GM19397 (cell line): Measurements from ENCODE around the gene UMPS.

Experiments used
- ATAC-seq: cut with Tn5 transposase; IDR thresholded peaks from one replicate; pipeline ENCODE4 v1.9.1; 2021; ENCODE audit warnings: mild to moderate bottlenecking, moderate library complexity; ENCODE audit not compliant: unreplicated experiment

The UMPS gene

DNA sequence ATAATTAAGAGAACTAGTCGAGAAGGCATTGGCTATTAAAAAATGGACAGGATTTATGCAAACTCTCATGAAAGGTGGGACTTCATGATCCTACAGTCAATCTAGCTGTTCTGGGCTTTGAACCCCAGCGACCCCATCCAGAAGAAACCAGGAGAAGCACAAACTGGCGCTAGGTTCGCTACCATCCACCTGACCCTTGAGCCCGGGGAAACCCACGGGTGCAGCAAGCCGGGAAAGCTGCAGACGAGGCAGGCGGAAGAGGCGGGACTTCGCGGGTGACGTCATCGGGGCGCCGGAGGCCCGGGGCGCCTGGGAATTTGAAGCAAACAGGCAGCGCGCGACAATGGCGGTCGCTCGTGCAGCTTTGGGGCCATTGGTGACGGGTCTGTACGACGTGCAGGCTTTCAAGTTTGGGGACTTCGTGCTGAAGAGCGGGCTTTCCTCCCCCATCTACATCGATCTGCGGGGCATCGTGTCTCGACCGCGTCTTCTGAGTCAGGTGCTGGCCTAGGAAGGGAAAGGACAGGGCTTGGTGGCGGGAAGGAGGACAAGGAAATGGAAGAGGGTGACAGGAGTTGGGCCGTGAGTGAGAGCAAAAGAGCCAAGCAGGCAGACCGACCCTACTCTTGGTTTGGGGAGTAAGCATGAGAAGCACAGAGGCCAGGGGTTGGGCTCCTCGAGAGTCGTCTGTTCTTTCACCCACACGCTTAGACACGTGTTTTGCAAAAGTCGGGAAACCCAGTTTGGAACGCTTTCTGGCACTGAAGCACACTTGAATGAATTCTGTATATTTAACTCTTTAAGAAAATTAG is at the start of gene UMPS:
Gene UMPS (plus strand): TSS at position 324 of the 812 bp plus-strand sequence. CDS start 20 bp downstream, at position 344.
- ATAC-seq = peak; percentile 100

DNA sequence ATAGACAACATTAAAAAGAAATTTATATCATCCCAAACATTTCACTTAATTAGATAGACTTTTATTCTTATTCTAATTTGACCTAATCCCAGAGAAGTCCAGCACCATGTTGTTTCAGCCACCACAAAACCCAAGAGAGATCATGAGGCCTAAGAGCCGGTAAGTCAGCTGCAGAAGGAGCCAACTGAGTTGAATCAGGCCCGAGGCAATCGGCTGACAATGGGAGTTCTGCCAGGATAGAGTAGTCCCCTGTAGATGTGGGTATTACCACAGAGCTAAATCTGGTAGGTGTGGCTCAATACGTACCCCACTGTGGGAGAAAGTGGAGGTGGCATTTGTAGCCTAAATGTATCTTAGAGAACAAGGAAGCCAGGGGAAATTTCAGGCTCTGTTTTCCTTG is 49.7 kb upstream of the UMPS start:
- ATAC-seq = no peak

DNA sequence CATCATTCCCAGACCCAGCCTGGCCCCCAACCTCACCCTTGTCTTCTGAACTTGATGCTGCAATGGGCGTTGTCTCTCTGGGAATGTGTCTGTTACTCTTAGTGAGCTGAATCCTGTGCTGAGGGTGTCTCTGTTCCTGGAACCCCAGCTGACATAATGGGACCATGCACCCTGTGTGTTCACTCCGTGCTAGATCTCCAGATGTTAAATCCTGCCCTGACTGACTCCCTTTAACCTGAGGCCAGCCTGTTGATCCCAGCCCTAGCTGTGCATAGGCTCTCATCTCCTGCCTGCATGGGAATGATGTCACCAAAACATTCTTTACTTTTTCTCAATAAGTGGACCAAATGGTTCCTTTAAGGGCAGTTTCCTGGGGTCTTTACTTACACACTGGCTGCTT is 48.0 kb upstream of the UMPS start:
- no peak for ATAC-seq

- ATAC-seq = no peak
These were observed 45.8 kb upstream of the UMPS start for GRCh38 chr3:124684459-124684858.

DNA sequence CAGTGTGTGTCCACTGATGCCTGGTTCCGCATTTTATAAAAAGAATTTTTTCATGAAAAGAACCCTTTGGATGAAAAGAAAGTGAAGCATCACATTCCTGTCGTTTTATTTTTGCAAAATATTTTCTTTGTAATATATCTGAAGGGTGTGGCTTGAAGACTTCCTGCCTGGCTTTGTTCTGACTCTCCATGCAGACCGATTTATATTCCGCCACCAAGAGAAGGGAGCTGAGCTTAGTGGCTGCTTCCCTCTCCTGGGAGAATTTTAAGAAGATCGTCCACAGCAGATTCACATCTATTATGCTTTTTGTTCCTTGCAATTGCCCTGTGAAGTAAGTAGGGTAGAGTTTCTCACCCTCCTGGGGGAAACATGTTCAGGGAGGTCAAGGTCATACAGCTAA is 45.2 kb upstream of the UMPS start:
- ATAC-seq = no peak

DNA sequence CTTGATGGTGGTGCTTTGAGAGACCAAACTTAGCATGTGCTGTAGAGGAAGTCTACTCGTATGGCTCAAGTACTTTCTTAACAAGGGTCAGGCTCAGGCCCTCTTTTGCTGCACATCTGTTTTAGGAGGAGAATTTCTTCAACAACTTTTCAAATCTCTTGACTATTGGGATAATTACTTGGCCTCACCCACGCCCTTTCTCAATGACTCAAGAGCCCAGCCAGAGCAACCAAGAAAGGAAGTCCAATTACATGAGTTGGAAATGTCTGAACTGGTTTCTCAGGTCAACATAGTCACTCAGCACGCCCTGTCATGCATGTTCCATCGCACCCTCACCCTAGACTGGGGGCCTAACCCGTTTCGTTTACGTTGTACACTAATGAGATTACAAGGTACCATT is 44.8 kb upstream of the UMPS start:
- no peak for ATAC-seq

DNA sequence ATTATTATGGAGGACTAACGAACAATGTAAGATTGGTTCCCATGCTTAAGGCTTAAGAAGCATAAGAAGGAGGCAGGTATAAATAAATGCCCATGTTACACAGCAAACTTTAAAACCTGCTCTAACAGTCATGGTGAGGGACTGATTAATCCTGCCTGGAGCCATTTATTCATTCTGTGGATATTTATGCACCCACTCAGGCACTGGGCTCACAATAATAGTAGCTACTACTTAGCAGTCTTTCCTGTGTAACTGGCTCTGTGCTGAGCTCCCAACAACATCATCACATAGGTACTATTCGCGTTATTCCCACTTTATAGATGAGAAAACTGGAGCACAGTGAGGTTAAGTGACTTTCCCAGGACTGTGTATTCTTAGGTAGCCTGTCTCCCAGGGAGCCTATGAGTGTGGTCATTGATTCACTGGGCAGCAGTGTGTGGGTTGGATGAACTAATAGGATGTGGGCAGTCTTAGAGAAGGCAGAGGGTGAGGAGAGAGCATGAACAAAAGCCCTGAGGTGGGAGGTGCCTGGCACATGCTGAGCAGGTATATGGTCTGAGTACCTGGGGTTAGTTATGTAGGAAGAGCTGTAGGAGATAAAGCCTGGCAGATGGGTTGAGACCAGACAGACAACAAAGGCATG is 44.1 kb upstream of the UMPS start:
- no peak for ATAC-seq

GRCh38 chr3:124688581-124689454 is 41.4 kb upstream of the UMPS start:
- ATAC-seq = no peak

- ATAC-seq = no peak
These were observed 38.7 kb upstream of the UMPS start for GRCh38 chr3:124691599-124691998.

- no peak for ATAC-seq
These were observed 35.8 kb upstream of the UMPS start for GRCh38 chr3:124694486-124694885.

DNA sequence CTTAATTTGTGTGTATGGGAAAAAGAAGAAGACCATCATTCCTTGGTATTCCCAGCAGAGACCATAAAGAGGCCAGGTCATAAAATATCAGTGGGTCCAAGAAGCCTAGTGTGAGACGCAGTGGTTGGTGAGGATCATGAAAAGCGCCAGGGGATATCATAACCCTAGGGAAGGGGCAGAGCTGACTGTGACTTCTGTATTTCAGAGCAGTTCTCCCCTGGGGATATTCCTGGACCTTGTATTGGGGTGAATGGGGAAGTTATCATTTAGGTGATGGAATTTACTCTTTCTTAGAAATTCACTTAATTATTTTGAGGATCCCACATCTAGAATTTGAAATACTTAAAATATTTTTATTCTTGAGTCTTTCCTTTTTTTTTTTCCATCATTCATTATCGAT is 34.9 kb upstream of the UMPS start:
- no peak for ATAC-seq

- ATAC-seq = no peak
These were observed 34.2 kb upstream of the UMPS start for GRCh38 chr3:124696006-124696405.

DNA sequence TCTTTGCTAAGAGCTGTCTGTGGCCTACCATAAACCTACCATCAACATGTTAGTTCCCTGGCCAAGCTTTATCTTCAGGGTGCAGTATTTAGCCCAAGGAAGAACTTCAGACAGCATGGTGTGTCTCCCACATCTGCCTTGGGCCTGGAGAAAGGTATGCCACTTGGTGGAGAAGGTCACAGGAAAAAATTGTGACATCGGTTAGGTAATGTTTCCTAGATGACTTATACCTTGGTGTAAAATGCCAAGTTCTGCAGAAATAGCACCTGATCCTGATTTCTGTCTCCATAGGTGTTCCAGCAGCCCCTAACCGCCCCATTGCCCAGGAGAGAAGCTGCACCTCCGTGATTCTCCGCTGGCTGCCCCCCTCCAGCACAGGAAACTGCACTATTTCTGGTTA is 33.0 kb upstream of the UMPS start:
- no peak for ATAC-seq

DNA sequence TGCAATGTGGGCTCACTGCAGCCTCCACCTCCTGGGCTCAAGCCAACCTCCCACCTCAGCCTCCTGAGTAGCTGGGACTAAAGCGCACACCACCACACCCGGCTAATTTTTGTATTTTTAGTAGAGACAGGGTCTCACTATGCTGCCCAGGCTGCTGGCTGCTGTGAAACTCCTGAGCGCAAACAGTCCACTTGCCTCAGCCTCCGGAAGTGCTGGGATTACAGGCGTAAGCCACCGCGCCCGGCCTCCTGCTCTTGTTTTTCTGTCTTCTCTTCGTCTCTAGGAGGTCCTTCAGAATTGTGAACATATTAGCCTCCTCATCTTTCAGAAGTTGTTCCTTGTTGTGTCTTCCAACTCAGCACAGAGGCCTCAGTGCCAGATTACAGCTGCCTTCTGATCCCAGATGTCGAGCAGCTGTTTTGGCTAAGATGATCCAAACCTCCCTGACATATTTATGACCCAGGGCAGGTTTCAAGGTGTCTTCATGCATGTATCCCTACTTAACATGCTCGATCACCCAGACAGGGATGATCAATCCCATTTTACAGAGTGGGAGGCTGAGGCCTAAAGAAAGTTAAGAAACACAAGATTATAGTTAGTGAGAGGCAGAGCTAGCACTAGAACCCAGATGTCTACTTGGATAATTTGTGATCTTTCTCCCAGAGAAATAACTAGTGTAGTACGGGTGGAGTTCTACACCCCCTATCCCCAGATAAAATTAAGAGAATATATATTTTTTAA is 32.1 kb upstream of the UMPS start:
- ATAC-seq = no peak

GRCh38 chr3:124699051-124699450 is 31.2 kb upstream of the UMPS start:
- ATAC-seq = no peak

DNA sequence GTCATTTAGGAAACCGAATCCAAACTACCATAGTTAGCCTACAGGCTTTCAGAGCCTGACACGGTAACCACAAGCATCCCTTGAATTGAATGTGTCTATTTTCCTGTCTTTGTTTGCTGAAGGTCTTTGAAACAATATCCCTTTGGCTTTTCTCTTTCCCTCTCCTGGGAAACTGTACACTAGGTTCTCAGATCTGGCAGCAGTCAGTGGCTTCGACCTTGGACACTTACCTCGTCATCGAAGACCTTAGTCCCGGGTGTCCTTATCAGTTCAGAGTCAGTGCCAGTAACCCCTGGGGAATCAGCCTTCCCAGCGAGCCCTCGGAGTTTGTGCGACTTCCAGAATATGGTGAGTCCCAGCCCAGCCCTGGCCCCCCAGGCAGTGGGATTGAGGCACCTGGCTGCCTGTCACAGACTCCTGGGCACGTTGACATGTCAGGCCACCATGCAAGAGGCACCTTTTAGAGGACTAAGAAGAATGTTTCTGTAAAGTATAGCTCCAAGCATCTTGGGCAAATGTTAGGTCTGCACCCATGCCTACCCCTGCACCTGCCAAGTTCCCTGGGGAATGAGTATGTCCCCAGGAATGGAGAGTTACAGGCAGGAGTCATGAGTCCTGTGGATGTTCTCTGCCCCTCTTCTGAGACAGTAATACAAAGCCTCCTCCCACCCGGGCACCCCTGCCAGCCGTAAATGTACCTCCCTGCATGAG is 30.4 kb upstream of the UMPS start:
- no peak for ATAC-seq

DNA sequence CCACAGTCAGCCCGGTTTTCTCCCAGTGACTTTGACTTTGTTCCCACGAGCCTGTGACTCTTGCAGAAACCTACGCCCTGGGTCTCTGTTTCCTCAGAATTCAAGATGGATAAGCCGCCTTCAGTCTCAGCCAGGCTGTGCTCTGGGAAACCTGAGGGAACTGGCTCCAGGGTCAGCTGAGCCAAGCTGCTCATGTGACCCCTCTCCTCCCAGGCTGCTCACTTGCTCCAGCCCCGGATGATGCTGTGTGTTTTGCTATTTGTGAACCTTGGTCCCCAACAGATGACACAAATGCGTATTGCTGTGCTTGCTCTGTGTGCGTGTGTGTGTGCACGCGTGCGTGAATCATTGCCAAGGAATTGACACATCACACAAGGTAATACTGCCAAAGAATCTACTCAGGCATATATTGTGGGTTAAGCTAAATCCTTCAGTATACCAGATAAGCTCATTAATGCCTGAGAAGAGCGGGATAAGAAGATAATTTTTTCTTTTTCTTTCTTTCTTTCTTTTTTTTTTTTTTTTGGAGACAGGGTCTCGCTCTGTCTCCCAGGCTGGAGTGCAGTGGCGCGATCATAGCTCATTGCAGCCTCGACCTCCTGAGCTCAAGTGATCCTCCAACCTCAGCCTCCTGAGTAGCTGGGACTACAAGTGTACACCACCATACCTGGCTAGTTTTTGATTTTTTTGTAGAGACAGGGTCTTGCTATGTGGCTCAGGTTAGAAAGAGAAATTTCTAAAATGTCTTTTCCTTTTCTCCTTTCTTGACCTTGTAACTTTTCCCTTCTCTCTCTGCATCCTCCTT is 29.2 kb upstream of the UMPS start:
- ATAC-seq = no peak

GRCh38 chr3:124701687-124702086 is 28.6 kb upstream of the UMPS start:
- no peak for ATAC-seq

DNA sequence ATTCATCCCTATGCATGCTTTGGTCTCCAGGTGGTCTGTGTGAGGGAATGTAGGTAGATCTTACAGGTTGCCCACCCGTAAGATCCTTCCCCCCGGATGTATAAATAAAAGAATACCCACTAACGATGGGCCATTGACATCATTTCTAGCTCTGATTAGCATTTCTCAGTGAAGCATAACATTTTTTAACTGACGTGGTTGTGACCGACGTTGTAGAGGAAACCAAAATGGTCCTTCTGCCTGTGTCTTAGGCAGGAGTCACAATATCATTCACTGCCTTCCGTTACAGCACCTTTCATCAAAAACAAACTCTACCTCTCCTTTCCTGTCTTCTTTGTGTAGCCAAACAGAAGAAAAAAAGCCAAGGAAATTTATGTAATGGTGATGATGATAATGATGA is 27.3 kb upstream of the UMPS start:
- ATAC-seq = no peak
